Urinary bladder (tissue), 4 donors: ENCODE data around the gene SCAND1. TPM values are rescaled to one million over a fixed set of nuclear protein-coding genes. Genes with fewer than 3 reads are reported as not detected.

ENCODE experiments used
- DNase-seq: peaks from one replicate; pipeline ENCODE4 v3.0.0-alpha.2; 2015; ENCODE audit errors: extremely low spot score
- H3K27ac ChIP-seq: one replicate; pipeline ENCODE4 v1.5.1; 2013; ENCODE audit warnings: low read depth, mild to moderate bottlenecking, moderate library complexity
- H3K36me3 ChIP-seq: one replicate; pipeline ENCODE4 v1.6.1; 2013; ENCODE audit warnings: mild to moderate bottlenecking, moderate library complexity; ENCODE audit not compliant: insufficient read depth
- H3K4me1 ChIP-seq: one replicate; pipeline ENCODE4 v1.6.1; 2013; ENCODE audit warnings: mild to moderate bottlenecking, moderate library complexity; ENCODE audit not compliant: insufficient read depth
- H3K4me3 ChIP-seq: one replicate; pipeline ENCODE4 v1.5.1; 2013; ENCODE audit warnings: low read depth, low read length
- WGBS: extraction: QIAGEN DNeasy Blood & Tissue Kit; methylation state at CpG from one replicate; pipeline ENCODE4 v1.1.7; 2013; 5-methylcytosine and 5-hydroxymethylcytosine counted together
- polyA plus RNA-seq: library from polyadenylated mRNA; stranded (reverse); fragments of 200-250 nt; gene quantifications from one replicate; pipeline ENCODE4 v1.2.3, GENCODE V29; 2013
- total RNA-seq: library from RNA; depleted of rRNA; stranded (reverse); fragments of >200 nt; gene quantifications from one replicate; pipeline ENCODE4 v1.2.3, GENCODE V29; 2014
- donor health status: healthy with polysubstance abuse.
- donor health status: healthy.

Gene SCAND1
- total and polyA plus RNA-seq, 2 donors: 17.9 to 99.1 TPM

DNA sequence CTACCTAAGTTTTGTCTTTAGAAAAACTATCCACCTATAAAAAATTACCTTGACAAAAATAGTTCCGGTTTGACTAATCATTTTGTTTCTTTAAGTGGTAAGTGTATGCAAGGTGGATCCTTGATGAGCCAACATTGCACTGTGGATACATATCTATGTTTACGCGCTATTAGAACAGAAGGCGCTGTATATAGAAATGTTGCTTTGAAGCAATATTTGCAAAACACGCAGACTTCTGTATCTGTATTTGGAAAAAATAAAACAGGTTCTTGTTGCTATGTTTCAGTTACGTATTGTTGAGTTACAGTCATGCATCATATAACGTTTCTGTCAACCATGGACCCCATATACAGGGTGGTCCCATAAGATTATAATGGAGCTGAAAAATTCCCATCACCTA lies 4.2 kb downstream of the SCAND1 start:
- DNase-seq: no peak
- WGBS: 95% methylated on average over 7 of the region's 7 CpGs

DNA sequence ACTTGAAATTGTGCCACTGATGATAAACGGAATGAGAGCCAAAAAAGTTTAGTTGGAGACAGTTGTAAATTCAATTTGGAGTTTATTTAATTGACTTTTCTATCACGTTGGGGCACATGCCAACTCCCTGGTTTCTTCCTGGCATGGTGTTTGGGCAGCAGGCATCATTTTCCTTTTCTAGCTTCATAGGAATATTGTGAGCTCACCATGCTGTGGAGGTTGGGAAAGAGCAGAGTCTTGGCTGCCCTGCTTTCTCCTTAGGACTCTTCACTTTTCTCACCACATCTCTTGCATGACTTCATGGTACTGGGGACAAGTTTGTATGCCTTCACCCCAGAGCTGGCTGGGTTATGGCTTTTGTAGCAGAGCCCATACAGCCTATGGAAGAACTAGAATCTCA lies 6.4 kb downstream of the SCAND1 start:
- DNase-seq: no peak
- WGBS: 90% methylated on average over 2 of the region's 2 CpGs
- Histone ChIP-seq H3K36me3 (no peaks in the 10 kb centered on the region), H3K4me1 (peaks cover 3% of the 10 kb centered on the region), H3K4me3 (no peak overlapping the region), H3K27ac (no peak overlapping the region)

More for the DNA sequence above, 4.2 kb downstream of the SCAND1 start:
- H3K36me3 ChIP-seq: no peaks in the 10 kb centered on the region
- peaks cover 3% of the 10 kb centered on the region for H3K4me1 ChIP-seq
- H3K27ac ChIP-seq: no peak overlapping the region
- no peak overlapping the region for H3K4me3 ChIP-seq

DNA sequence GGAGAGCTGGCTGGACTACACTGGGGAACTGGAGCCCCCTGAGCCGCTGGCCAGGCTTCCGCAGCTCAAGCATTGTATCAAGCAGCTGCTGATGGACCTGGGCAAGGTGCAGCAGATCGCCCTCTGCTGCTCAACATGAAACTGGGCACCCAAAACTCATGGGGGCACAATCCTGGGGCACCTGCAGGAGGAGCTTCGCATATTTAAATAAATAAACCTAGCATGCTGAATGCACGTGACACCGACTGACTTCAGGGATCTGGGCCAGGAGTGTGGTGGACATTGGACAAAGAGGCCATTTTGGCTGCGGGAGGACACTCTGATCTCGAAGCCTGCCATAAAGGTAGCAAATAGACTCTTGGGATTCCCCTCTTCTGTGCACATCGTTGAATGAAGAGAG lies 6.8 kb downstream of the SCAND1 start:
- Histone ChIP-seq H3K4me3 (no peak overlapping the region), H3K4me1 (no peaks in the 10 kb centered on the region), H3K27ac (no peak overlapping the region), H3K36me3 (no peaks in the 10 kb centered on the region)
- WGBS: 84% methylated on average over 9 of the region's 9 CpGs
- DNase-seq: no peak

DNA sequence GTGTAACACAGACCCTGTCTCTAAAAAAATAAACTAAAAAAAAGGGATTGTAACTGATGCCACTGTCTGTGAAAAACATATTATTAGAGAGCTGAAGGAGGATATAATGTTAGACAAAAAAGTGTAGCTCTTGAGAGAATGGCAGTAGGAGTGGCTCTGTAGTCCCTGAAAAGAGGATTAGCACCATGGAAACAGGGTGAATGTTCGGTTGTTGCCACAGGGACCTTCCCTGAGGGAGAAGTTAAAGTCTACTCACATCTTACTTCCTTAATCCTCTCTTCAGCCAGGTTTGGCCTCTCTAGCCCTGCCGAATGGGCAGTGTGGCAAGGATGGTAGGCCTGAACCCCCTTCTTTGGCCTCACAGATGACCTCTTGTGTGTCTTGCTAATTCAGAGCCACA lies 12.1 kb downstream of the SCAND1 start:
- DNase-seq: no peak
- Histone ChIP-seq H3K27ac (no peak overlapping the region), H3K36me3 (no peaks in the 10 kb centered on the region), H3K4me1 (no peaks in the 10 kb centered on the region), H3K4me3 (no peak overlapping the region)
- 79% methylated on average over 2 of the region's 2 CpGs for whole genome bisulfite sequencing

DNA sequence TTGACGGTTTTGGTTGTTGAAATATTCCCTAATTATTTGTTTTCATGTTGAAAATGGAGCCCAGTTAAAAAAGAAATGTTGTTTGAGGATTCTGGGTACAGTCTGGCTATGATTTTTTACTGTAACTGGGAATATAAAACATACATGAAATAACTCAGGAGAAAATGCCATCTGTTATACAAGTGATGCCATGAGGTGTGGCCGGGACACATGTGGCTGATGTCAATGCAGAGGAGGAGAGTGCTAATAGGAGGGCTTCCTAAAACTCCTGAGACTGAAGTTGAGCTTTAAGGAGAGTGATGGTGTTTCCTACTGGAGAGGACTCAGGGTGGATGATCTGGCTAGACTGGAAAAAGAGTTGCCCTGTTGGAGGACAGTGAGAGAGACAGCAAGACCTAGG lies 12.7 kb downstream of the SCAND1 start:
- H3K27ac ChIP-seq: no peak overlapping the region
- WGBS: 95% methylated on average over 2 of the region's 2 CpGs
- H3K4me1 ChIP-seq: no peaks in the 10 kb centered on the region
- H3K4me3 ChIP-seq: no peak overlapping the region
- DNase-seq: no peak
- H3K36me3 ChIP-seq: no peaks in the 10 kb centered on the region

DNA sequence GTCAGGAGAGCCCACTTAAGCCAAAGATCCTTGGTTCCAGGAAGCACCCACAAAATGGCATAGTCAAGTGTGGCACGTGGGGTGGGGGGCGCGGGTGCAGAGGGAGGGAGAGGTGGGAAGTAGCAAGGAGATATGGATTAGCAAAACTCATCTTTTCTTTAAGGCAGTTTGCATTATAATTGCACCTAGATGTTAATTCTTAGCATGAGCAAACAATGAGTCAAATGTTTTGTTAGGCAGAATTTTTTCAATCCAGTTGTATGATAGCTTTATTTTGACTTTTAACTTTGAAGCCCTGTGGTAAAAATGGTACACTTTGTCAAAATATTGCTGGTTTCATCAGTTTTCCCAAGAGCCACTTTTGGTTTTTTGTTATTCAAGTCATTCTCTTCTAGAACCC lies 15.0 kb downstream of the SCAND1 start:
- 93% methylated on average over 3 of the region's 3 CpGs for WGBS
- Histone ChIP-seq H3K4me1 (no peaks in the 10 kb centered on the region), H3K27ac (no peak overlapping the region), H3K4me3 (no peak overlapping the region), H3K36me3 (no peaks in the 10 kb centered on the region)
- no peak for DNase-seq

DNA sequence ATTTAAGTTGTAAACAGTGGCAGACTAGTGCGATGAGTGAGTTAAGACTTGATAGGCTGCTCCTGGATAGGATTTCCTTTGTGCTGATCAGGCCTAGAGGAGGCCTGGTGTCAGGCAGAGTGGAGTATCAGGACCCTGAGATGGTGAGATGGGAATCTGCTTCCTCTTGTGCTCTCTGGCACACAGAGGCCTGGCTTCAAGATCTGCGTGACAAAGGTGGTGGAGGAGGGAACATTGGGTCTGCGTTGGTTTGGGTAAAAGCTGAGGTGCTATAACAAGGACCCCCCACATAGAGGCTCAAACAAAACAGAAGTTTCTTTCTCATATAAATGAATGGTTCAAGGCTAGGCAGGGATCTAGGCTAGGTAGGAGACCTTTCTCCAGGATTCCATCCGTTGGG lies 20.3 kb downstream of the SCAND1 start:
- 82% methylated on average over 4 of the region's 4 CpGs for WGBS
- H3K4me1 ChIP-seq: no peaks in the 10 kb centered on the region
- no peak for DNase-seq
- no peak overlapping the region for H3K27ac ChIP-seq
- H3K4me3 ChIP-seq: no peak overlapping the region
- no peaks in the 10 kb centered on the region for H3K36me3 ChIP-seq

DNA sequence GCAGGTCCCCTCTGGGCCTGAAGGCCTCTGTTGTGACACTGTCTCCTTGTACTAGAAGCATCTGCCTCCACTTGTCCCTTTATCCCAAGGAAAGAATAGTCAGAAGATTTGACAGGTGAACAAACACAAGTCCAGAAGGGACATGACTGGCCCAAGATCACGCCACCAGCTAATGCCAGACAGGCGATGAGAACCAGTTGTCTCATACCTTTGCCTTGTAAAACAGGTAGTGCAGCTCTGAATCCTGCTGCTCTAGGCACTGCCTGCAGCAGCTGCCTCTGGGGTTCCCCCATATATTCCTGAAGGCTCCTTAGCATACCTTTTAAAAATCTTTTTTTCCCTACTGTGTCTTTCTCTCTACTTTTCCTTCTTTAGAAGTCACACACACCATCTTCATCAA lies 25.0 kb downstream of the SCAND1 start:
- H3K4me1 ChIP-seq: no peaks in the 10 kb centered on the region
- H3K27ac ChIP-seq: no peak overlapping the region
- no peak overlapping the region for H3K4me3 ChIP-seq
- H3K36me3 ChIP-seq: peaks cover 3% of the 10 kb centered on the region
- 97% methylated on average over 2 of the region's 2 CpGs for WGBS
- no peak for DNase-seq

DNA sequence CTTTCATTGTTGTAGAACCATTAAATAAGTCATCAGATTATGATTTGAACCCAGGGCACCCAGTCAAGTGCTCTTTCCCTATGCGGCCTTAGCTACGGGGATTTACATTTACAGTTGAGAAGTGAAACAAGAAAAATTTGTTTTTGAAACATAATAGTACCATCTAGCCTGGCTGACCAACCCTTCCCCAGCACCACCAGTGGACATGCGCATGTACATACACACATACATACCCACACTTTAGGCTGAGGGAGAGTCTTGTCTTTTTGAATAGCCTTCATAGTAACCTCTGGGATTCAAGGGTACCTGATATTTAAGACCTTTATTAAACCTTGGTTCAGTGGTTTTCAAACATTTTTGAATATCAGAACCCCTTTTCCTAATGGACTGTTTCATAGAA lies 33.8 kb downstream of the SCAND1 start:
- Histone ChIP-seq H3K4me3 (no peak overlapping the region), H3K27ac (no peak overlapping the region), H3K4me1 (no peaks in the 10 kb centered on the region), H3K36me3 (peaks cover 8% of the 10 kb centered on the region)
- DNase-seq: no peak
- 98% methylated on average over 3 of the region's 3 CpGs for WGBS

DNA sequence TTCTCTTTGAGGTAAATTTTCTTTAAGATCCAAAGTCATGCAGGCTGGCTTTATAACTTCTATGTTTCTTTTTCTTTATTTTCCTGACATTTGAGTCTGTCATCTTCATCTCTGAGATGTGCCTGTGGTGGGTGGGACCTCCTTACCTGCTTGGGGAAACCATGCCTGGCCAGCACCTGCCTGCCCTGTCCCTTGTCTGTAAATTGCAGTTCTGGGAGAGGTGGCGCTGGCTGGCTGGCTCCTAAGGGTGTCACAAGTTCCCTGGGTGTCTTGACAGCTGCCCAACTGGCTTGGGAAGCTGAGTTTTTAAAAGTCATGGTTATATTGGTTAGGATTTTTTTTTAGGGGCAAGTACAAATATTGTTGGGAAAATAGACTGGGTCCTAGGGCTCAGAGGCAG lies 36.3 kb downstream of the SCAND1 start:
- WGBS: 100% methylated on average over 1 of the region's 1 CpG
- Histone ChIP-seq H3K36me3 (peaks cover 7% of the 10 kb centered on the region), H3K4me3 (no peak overlapping the region), H3K27ac (no peak overlapping the region), H3K4me1 (no peaks in the 10 kb centered on the region)
- no peak for DNase-seq

DNA sequence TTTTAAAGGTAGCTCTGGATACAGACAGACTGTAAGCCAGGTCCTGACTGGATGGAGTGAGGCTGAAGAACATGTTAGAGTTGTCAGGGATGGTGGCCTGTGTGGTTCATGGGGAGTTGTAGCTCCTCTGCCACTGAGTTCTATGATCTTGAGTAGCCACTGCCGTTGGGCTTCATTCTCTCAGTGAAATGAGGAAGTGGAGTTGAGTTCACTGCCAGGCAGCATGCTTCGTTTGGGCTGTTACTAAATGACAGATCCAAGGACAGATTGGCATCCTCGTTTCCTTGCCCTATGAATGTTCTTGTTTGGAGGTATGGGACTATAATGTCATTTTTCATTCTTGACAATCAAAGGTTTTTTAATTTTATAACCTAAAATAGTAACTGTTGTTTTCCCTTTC lies 37.2 kb downstream of the SCAND1 start:
- Histone ChIP-seq H3K27ac (no peak overlapping the region), H3K4me3 (no peak overlapping the region), H3K4me1 (no peaks in the 10 kb centered on the region), H3K36me3 (peaks cover 4% of the 10 kb centered on the region)
- 78% methylated on average over 3 of the region's 3 CpGs for WGBS
- DNase-seq: no peak

DNA sequence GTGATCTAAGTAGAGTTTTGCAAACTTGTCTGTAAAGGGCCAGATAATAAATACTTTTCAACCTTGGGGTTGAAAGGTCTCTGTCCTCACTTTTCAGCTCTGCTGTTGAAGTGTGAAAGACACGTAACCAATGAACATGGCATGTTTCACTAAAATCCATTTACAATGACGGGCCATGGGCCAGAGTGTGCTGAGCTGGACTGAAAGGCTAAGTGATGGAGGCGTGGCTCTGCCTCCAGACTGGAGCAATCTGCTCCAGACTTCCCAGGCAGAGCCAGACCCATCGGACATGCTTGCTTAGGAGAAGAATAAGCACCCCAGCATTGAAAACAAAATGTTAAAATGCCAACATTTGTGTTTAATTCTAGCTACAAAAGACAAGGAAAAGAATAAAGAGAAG lies 41.4 kb downstream of the SCAND1 start:
- H3K4me1 ChIP-seq: no peaks in the 10 kb centered on the region
- no peak for DNase-seq
- H3K36me3 ChIP-seq: peaks cover 2% of the 10 kb centered on the region
- no peak overlapping the region for H3K27ac ChIP-seq
- no peak overlapping the region for H3K4me3 ChIP-seq
- WGBS: 81% methylated on average over 4 of the region's 4 CpGs

DNA sequence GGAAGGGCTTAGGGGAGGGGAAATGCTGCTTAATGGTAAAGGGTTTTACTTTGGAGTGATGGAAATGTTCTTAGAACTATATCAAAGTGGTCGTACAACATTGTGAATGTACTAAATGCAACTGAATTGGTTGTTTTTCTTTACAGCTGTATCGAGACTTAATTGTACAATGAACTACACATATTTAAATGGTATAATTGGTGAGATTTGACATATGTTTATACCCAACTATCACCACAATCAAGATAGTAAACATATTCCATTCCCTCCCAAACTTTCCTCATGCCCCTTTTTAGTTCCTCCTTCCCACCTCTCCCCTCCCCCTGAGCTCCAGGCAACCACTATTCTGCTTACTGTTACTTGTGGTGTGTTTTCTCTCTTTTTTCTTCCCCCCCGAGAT lies 44.0 kb downstream of the SCAND1 start:
- no peak overlapping the region for H3K27ac ChIP-seq
- H3K36me3 ChIP-seq: peaks cover 2% of the 10 kb centered on the region
- no peak overlapping the region for H3K4me3 ChIP-seq
- WGBS: 93% methylated on average over 3 of the region's 3 CpGs
- H3K4me1 ChIP-seq: no peaks in the 10 kb centered on the region
- DNase-seq: no peak

DNA sequence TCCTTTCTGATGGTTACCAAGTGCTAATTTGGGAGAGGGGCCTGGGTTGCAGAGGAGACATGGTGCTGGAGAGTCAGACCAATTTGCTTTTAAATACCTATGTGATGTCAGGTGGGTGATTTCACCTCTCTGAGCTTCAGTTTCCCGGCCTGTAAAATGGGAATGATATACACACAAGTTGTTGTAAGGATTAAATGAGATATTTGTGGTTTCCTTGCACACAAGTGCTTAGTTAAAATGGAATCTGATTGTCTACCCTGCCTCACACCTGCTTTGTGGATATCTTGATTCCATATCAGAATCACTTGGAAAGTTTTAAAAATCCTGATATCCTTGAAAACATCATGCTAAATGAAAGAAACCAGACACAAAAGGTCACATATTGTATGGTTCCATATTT lies 44.5 kb downstream of the SCAND1 start:
- DNase-seq: no peak
- 93% methylated on average over 1 of the region's 1 CpG for WGBS

DNA sequence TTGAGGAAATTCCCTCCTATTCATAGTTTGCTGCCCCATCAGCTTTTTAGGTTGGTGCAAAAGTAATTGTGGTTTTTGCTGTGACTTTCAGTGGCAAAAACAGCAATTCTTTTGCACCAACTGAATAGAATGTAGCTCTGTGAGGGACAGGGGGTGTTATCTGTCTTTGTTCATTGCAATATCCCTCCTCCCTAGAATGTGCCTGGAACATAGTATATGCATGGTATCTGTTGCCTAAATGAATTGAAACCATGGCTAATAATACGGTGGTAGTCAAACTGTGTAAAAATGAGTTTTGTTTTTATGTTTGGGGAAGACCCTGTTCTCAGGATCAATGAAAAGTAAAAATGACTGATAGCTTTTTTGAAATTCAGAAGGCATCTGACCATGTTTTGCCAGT lies 45.1 kb downstream of the SCAND1 start:
- no peak overlapping the region for H3K27ac ChIP-seq
- DNase-seq: no peak
- peaks cover 2% of the 10 kb centered on the region for H3K36me3 ChIP-seq
- 86% methylated on average over 1 of the region's 1 CpG for WGBS
- no peaks in the 10 kb centered on the region for H3K4me1 ChIP-seq
- H3K4me3 ChIP-seq: no peak overlapping the region

More for the DNA sequence above, 44.5 kb downstream of the SCAND1 start:
- no peak overlapping the region for H3K4me3 ChIP-seq
- H3K27ac ChIP-seq: no peak overlapping the region
- no peaks in the 10 kb centered on the region for H3K4me1 ChIP-seq
- peaks cover 2% of the 10 kb centered on the region for H3K36me3 ChIP-seq
